Activated B cell treated with CpG ODN at 0.5 μM for 24 hours (primary cell): Measurements from ENCODE around the gene AGBL3. TPM values are rescaled to one million over a fixed set of nuclear protein-coding genes. Genes with fewer than 3 reads are reported as not detected.

Source experiments
- ATAC-seq: fragments of 200-7000 bp; cut with Tn5 transposase; one replicate; pipeline ENCODE4 v1.10.0; 2021; ENCODE audit warnings: low read depth, mild to moderate bottlenecking, moderate library complexity
- CTCF ChIA-PET: fragments of 350-600 bp; sonication (Branson Sonifier 250); formaldehyde crosslinking; loops from one replicate; lab custom pipeline; 2021; ENCODE audit warnings: antibody characterized with exemption; lab: Charles Lee
- POLR2A ChIA-PET: fragments of 350-600 bp; sonication (Branson Sonifier 250); formaldehyde crosslinking; loops from one replicate; lab custom pipeline; 2021; ENCODE audit warnings: antibody characterized with exemption; lab: Charles Lee
- DNase-seq: peaks from one replicate; pipeline ENCODE4 v3.0.0; 2022
- H3K27ac Mint-ChIP-seq: one replicate; pipeline ENCODE4 v1.8.0; 2020; ENCODE audit warnings: mixed read lengths
- H3K27me3 Mint-ChIP-seq: one replicate; pipeline ENCODE4 v1.8.0; 2021; ENCODE audit warnings: mixed read lengths
- H3K36me3 Mint-ChIP-seq: one replicate; pipeline ENCODE4 v1.8.0; 2021; ENCODE audit warnings: low read depth, mixed read lengths
- H3K4me1 Mint-ChIP-seq: one replicate; pipeline ENCODE4 v1.8.0; 2021; ENCODE audit warnings: mixed read lengths
- H3K4me3 Mint-ChIP-seq: one replicate; pipeline ENCODE4 v1.8.0; 2020; ENCODE audit warnings: mild to moderate bottlenecking, mixed read lengths
- H3K9me3 Mint-ChIP-seq: one replicate; pipeline ENCODE4 v1.8.0; 2020; ENCODE audit warnings: mixed read lengths
- intact Hi-C: fragments of 100-400 bp; cut with micrococcal nuclease; formaldehyde crosslinking; loops from one replicate; pipeline ENCODE4 v1.15.1; 2024
- total RNA-seq: library from RNA; stranded (reverse); gene quantifications from 2 replicates; pipeline ENCODE4 v1.2.3, GENCODE V29; 2022
- TF ChIP-seq, protein P1 (sequence below): fragments of 200-600 bp; IDR thresholded peaks from one replicate; pipeline ENCODE4 v1.8.0; 2022; ENCODE audit warnings: antibody characterized with exemption, mild to moderate bottlenecking

AGBL3 gene
- total RNA-seq, 1 donor from 2014 or later, result 9.6 TPM

DNA sequence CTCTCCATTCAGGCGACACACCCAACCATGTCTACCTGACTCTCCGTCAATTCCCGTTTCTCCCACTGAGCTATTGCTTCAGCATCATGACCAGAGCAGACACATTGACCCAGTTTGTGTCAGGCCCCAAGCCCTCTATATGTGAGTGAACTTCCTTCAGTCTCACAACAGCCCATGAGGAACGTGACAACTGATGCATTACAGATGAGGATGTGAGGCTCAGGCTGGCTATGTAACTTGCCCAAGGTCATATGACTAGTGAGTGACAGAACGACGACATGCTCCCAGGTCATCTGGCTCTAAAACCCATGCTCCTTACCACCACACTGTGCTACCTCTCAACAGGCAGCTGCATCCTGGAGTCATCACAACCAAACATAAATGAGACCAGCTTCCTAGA, 165.2 kb downstream of the AGBL3 start:
- Mint-ChIP-seq H3K9me3 (peaks cover 23% of the 10 kb centered on the region), H3K27me3 (no peaks in the 10 kb centered on the region), H3K4me3 (peak overlapping the region; percentile 83), H3K36me3 (peaks cover 60% of the 10 kb centered on the region), H3K27ac (peak overlapping the region; percentile 93), H3K4me1 (peaks cover 81% of the 10 kb centered on the region)
- ATAC-seq (peak; percentile 48), DNase-seq (no peak)
- TF ChIP-seq, protein P1, sequence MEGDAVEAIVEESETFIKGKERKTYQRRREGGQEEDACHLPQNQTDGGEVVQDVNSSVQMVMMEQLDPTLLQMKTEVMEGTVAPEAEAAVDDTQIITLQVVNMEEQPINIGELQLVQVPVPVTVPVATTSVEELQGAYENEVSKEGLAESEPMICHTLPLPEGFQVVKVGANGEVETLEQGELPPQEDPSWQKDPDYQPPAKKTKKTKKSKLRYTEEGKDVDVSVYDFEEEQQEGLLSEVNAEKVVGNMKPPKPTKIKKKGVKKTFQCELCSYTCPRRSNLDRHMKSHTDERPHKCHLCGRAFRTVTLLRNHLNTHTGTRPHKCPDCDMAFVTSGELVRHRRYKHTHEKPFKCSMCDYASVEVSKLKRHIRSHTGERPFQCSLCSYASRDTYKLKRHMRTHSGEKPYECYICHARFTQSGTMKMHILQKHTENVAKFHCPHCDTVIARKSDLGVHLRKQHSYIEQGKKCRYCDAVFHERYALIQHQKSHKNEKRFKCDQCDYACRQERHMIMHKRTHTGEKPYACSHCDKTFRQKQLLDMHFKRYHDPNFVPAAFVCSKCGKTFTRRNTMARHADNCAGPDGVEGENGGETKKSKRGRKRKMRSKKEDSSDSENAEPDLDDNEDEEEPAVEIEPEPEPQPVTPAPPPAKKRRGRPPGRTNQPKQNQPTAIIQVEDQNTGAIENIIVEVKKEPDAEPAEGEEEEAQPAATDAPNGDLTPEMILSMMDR, result no peak
- intact Hi-C loops, result no loop called here
- ChIA-PET CTCF (interaction anchor here (0.8 to 2.0 kb wide), 5 partner anchors 19 to 165 kb away, joined by 3 to 9 read pairs (median 3); partner anchors contain the start of genes AGBL3, CYREN and WDR91), POLR2A (interaction anchor here (0.8 to 7.6 kb wide), 6 partner anchors 11 to 165 kb away, joined by 3 to 119 read pairs (median 4); partner anchors contain the start of genes AGBL3, CYREN and WDR91)

DNA sequence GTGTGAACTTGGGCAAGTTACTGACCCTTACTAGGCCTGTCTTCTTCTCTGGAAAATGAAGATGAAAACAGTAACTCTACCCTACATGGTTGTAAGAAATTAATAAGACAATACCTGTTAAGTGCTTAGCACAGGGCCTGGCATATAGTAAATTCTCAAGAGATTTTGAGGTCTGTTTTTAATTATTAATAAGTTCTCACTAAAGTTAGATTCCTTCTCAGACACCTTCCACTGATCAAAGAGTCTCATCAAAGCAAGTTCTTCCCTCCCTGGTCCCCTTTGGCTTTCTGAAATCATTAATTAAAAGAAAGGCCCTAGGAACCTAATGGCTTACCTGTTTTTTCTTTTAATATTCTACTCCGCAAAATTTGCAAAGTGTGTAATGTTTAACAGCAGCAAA, 166.1 kb downstream of the AGBL3 start:
- peaks cover 69% of the 10 kb centered on the region for H3K36me3 Mint-ChIP-seq
- no peak for DNase-seq
- H3K27me3 Mint-ChIP-seq, result no peaks in the 10 kb centered on the region
- H3K4me3 Mint-ChIP-seq, result no peak overlapping the region
- no peak overlapping the region for H3K27ac Mint-ChIP-seq
- no peak for ATAC-seq
- TF ChIP-seq, protein P1, result no peak
- peaks cover 29% of the 10 kb centered on the region for H3K9me3 Mint-ChIP-seq
- intact Hi-C loops, result no loop called here
- CTCF ChIA-PET, result no interaction called here
- POLR2A ChIA-PET, result interaction anchor here (1.0 to 6.2 kb wide), 2 partner anchors 17 to 165 kb away, joined by 4 to 111 read pairs; partner anchors contain the start of gene CYREN
- H3K4me1 Mint-ChIP-seq, result peaks cover 72% of the 10 kb centered on the region

DNA sequence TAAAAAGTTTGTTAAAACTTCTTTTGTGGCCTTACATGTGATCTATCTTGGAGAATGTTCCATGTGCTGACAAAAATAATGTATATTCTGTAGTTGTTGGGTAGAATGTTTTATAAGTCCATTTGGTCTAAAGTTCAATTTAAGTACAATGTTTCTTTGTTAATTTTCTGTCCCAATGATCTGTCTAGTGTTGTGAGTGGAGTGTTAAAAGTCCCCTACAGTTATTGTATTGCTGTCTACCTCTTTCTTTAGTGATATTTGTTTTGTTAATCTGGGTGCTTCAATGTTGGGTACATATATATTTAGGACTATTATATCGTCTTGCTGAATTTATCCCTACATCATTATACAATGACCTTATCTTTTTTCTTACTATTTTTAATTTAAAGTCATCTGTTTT, 168.4 kb downstream of the AGBL3 start:
- Mint-ChIP-seq H3K4me1 (peaks cover 67% of the 10 kb centered on the region), H3K4me3 (no peak overlapping the region), H3K36me3 (peaks cover 75% of the 10 kb centered on the region), H3K27me3 (no peaks in the 10 kb centered on the region), H3K9me3 (peaks cover 29% of the 10 kb centered on the region), H3K27ac (no peak overlapping the region)
- POLR2A ChIA-PET, result no interaction called here
- TF ChIP-seq, protein P1, result no peak
- CTCF ChIA-PET, result no interaction called here
- DNase-seq, result no peak
- ATAC-seq, result no peak
- intact Hi-C loops, result no loop called here

DNA sequence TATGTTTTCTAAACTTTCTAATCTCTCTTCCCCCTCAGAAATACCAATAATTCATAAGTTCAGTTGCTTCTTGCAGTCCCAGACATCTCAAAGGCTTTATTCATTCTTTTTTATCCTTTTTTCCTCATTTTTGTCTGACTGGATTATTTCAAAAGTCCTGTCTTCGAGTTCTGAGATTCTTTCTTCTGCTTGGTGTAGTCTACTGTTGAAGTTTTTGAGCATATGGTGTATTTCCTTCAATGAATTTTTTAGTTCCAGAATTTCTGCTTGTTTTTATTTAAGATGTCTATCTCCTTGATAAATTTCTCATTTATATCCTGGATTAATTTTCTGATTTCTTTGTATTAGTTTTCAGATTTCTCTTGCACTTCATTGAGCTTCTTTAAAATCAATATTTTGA, 170.0 kb downstream of the AGBL3 start:
- no peak for ATAC-seq
- TF ChIP-seq, protein P1, result no peak
- ChIA-PET CTCF (interaction anchor here (1.2 kb wide), 1 partner anchor 9 kb away, joined by 3 read pairs; the partner anchor contains the start of gene TMEM140), POLR2A (interaction anchor here (6.4 kb wide), 1 partner anchor 14 kb away, joined by 90 read pairs; the partner anchor contains the start of gene CYREN)
- Mint-ChIP-seq H3K4me1 (peaks cover 67% of the 10 kb centered on the region), H3K9me3 (peaks cover 29% of the 10 kb centered on the region), H3K4me3 (no peak overlapping the region), H3K27me3 (no peaks in the 10 kb centered on the region), H3K36me3 (peaks cover 83% of the 10 kb centered on the region), H3K27ac (no peak overlapping the region)
- DNase-seq, result no peak
- intact Hi-C loops, result no loop called here

DNA sequence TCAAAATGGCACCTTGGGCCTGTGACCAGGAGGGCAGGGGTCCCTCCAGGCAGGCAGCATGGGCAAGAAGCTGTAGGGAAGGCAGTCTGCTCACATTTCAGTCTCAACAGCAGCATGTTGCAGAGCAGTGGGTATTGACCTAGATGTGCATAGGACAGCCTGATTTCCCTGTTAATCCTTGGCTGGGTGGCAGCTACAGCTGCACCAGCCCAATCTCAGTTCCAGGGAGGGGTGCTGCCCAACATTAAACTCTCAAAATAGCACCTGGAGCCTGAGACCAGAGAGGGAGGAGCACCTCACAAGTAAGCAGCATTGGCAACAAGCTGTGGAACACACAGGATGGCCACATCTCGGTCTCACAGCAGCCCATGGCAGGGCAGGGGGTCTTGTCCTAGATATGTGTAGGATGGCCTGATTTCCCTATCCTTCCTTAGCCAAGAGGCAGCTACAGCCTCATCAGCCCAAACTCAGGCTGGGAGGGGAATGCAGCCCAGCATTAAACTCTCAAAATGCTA, 171.9 kb downstream of the AGBL3 start:
- Mint-ChIP-seq H3K9me3 (peaks cover 34% of the 10 kb centered on the region), H3K27ac (peak overlapping the region; percentile 56), H3K4me3 (no peak overlapping the region), H3K4me1 (peaks cover 62% of the 10 kb centered on the region), H3K27me3 (no peaks in the 10 kb centered on the region), H3K36me3 (peaks cover 81% of the 10 kb centered on the region)
- TF ChIP-seq, protein P1, result no peak
- intact Hi-C loops, result no loop called here
- ATAC-seq (no peak), DNase-seq (no peak)
- ChIA-PET POLR2A (interaction anchor here (1.0 to 6.4 kb wide), 3 partner anchors 10 to 172 kb away, joined by 3 to 90 read pairs (median 11); partner anchors contain the start of genes AGBL3, CYREN and TMEM140), CTCF (interaction anchor here (1.0 to 4.9 kb wide), 2 partner anchors 10 to 12 kb away, joined by 4 to 36 read pairs; partner anchors contain the start of genes CYREN and TMEM140)
